SK-N-MC (cell line): ENCODE results near the gene SLC36A1.

Experiments used
- DNase-seq: peaks from one replicate; pipeline ENCODE4 v3.0.0-alpha.2; 2011; ENCODE audit warnings: low read depth, low spot score
- H3K27ac ChIP-seq: fragments of 200-600 bp; sonication (generic); 2 replicates; pipeline ENCODE4 v1.5.1; 2016; ENCODE audit warnings: mixed run types
- H3K36me3 ChIP-seq: fragments of 200-600 bp; sonication (generic); 2 replicates; pipeline ENCODE4 v1.6.1; 2017; ENCODE audit warnings: antibody characterized with exemption, low read length, mixed read lengths; ENCODE audit not compliant: insufficient read depth
- H3K4me3 ChIP-seq: fragments of 200-600 bp; sonication (generic); 2 replicates; pipeline ENCODE4 v1.5.1; 2016
- H3K9ac ChIP-seq: fragments of 200-600 bp; sonication (generic); 2 replicates; pipeline ENCODE4 v1.8.0; 2017; ENCODE audit warnings: mixed run types, mixed read lengths; ENCODE audit not compliant: insufficient read length
- H3K9me3 ChIP-seq: fragments of 200-600 bp; sonication (generic); 2 replicates; pipeline ENCODE4 v1.6.1; 2017; ENCODE audit warnings: low read depth, mild to moderate bottlenecking, antibody characterized with exemption, low read length, moderate library complexity, mixed read lengths
- EZH2 ChIP-seq: fragments of 200-600 bp; sonication (generic); IDR thresholded peaks from one replicate; pipeline ENCODE4 v1.6.1; 2017; ENCODE audit warnings: antibody characterized with exemption
- FOXP2 ChIP-seq: optimal IDR thresholded peaks from 2 replicates; pipeline ENCODE3; 2011; ENCODE audit warnings: mild to moderate bottlenecking, moderate library complexity; ENCODE audit not compliant: insufficient read depth; ENCODE audit errors: extremely low read length, control extremely low read depth
- POLR2AphosphoS5 ChIP-seq: IDR thresholded peaks from 2 replicates; pipeline ENCODE4 v1.6.1; 2012; ENCODE audit warnings: mild to moderate bottlenecking, low read depth, low read length, borderline replicate concordance

The SLC36A1 gene

GRCh38 chr5:151528996-151529395, 81.6 kb downstream of the SLC36A1 start:
- no peaks in the 10 kb centered on the region for H3K9me3 ChIP-seq
- H3K27ac ChIP-seq, result no peak overlapping the region
- H3K36me3 ChIP-seq, result no peaks in the 10 kb centered on the region
- no peak for DNase-seq
- H3K4me3 ChIP-seq, result no peak overlapping the region
- no peak overlapping the region for H3K9ac ChIP-seq
- TF ChIP-seq POLR2AphosphoS5 (no peak), FOXP2 (no peak), EZH2 (no peak)

- TF ChIP-seq POLR2AphosphoS5 (no peak), FOXP2 (no peak), EZH2 (no peak)
- Histone ChIP-seq H3K9ac (no peak overlapping the region), H3K36me3 (no peaks in the 10 kb centered on the region), H3K4me3 (no peak overlapping the region), H3K9me3 (no peaks in the 10 kb centered on the region), H3K27ac (no peak overlapping the region)
- no peak for DNase-seq
Observed at GRCh38 chr5:151531581-151531980, 84.2 kb downstream of the SLC36A1 start.

- DNase-seq, result no peak
- no peaks in the 10 kb centered on the region for H3K36me3 ChIP-seq
- no peak overlapping the region for H3K4me3 ChIP-seq
- H3K9ac ChIP-seq, result no peak overlapping the region
- no peaks in the 10 kb centered on the region for H3K9me3 ChIP-seq
- TF ChIP-seq FOXP2, result no peak
- no peak for TF ChIP-seq POLR2AphosphoS5
- TF ChIP-seq EZH2, result no peak
- H3K27ac ChIP-seq, result no peak overlapping the region
Observed at GRCh38 chr5:151532416-151532815, 85.0 kb downstream of the SLC36A1 start.

- Histone ChIP-seq H3K4me3 (no peak overlapping the region), H3K36me3 (no peaks in the 10 kb centered on the region)
Observed at GRCh38 chr5:151534350-151534749, 86.9 kb downstream of the SLC36A1 start.

GRCh38 chr5:151537044-151537443, 89.6 kb downstream of the SLC36A1 start:
- Histone ChIP-seq H3K36me3 (no peaks in the 10 kb centered on the region), H3K9me3 (no peaks in the 10 kb centered on the region), H3K4me3 (no peak overlapping the region), H3K9ac (no peak overlapping the region), H3K27ac (no peak overlapping the region)
- TF ChIP-seq FOXP2, result no peak
- TF ChIP-seq POLR2AphosphoS5, result no peak
- no peak for TF ChIP-seq EZH2
- no peak for DNase-seq

More at GRCh38 chr5:151534350-151534749, 86.9 kb downstream of the SLC36A1 start:
- TF ChIP-seq POLR2AphosphoS5 (no peak), EZH2 (no peak), FOXP2 (no peak)
- H3K27ac ChIP-seq, result no peak overlapping the region
- no peak for DNase-seq
- no peaks in the 10 kb centered on the region for H3K9me3 ChIP-seq
- no peak overlapping the region for H3K9ac ChIP-seq

- no peak for DNase-seq
- no peak overlapping the region for H3K4me3 ChIP-seq
- TF ChIP-seq EZH2 (no peak), FOXP2 (no peak), POLR2AphosphoS5 (no peak)
- H3K27ac ChIP-seq, result no peak overlapping the region
- no peaks in the 10 kb centered on the region for H3K9me3 ChIP-seq
- H3K36me3 ChIP-seq, result no peaks in the 10 kb centered on the region
- no peak overlapping the region for H3K9ac ChIP-seq
Observed at GRCh38 chr5:151541571-151541970, 94.2 kb downstream of the SLC36A1 start.
